Uterus (tissue), 2 donors: Measurements from ENCODE around the gene SIAH2.

Experiments
- CTCF ChIP-seq, 4 experiments: fragments of 200-600 bp in 2 of 4; fragments of 450-650 bp in 2 of 4; sonication (generic) in 2 of 4; IDR thresholded peaks; one replicate each; pipeline ENCODE4 v1.5.1; 2016 to 2019; ENCODE audit warnings: antibody characterized with exemption in 4 of 4, mild to moderate bottlenecking in 2 of 4, moderate library complexity in 1 of 4
- POLR2A ChIP-seq, 2 donors: fragments of 450-650 bp; IDR thresholded peaks; one replicate each; pipeline ENCODE4 v1.6.1; 2016; ENCODE audit warnings: antibody characterized with exemption in 2 of 2, mild to moderate bottlenecking in 1 of 2, moderate library complexity in 1 of 2

- no peak for TF ChIP-seq POLR2A (IDR thresholded peaks at IDR 0.05)
- no peak for TF ChIP-seq CTCF (IDR thresholded peaks at IDR 0.05)
These were observed 30.7 kb upstream of the SIAH2 start for GRCh38 chr3:150793641-150794040.
